Uterus (tissue), 2 donors: ENCODE data around the gene NUBP2.

Experiments
- POLR2A ChIP-seq, 2 donors: fragments of 450-650 bp; IDR thresholded peaks; one replicate each; pipeline ENCODE4 v1.6.1; 2016; ENCODE audit warnings: antibody characterized with exemption in 2 of 2, mild to moderate bottlenecking in 1 of 2, moderate library complexity in 1 of 2
- TF ChIP-seq, protein P1 (sequence below), 4 experiments: fragments of 200-600 bp in 2 of 4; fragments of 450-650 bp in 2 of 4; sonication (generic) in 2 of 4; IDR thresholded peaks; one replicate each; pipeline ENCODE4 v1.5.1; 2016 to 2019; ENCODE audit warnings: antibody characterized with exemption in 4 of 4, mild to moderate bottlenecking in 2 of 4, moderate library complexity in 1 of 4

DNA sequence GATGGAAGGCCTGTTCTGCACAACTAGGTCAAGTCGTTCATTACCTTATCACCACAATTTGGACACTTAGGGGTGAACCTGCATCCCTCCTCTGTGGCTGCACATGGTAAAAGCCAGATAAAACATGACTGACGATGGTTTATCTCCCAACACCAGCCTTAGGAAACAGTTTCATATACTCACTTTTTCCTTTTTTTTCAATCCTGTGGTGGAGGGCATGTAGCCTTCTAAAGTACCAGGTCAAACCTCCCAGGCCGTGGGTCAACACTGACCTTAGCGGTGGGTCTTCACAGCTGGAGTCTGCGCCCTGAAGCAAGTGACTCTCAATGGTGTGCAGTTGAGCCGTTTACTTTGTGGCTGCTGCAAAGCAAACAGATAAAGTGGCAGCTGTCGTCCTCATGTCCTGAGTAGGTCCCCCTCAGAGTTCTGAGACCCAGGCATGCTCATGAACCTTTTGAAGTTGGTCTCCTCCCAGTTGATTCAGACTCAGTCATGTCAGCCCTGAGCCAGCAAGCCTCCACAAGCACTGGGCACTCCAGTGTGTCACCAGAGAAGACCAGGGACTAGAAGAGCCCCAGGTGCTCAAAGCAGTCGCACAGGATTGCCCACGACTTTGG is 50.2 kb downstream of the NUBP2 start:
- TF ChIP-seq POLR2A (IDR thresholded peaks at IDR 0.05): no peak
- TF ChIP-seq, protein P1, sequence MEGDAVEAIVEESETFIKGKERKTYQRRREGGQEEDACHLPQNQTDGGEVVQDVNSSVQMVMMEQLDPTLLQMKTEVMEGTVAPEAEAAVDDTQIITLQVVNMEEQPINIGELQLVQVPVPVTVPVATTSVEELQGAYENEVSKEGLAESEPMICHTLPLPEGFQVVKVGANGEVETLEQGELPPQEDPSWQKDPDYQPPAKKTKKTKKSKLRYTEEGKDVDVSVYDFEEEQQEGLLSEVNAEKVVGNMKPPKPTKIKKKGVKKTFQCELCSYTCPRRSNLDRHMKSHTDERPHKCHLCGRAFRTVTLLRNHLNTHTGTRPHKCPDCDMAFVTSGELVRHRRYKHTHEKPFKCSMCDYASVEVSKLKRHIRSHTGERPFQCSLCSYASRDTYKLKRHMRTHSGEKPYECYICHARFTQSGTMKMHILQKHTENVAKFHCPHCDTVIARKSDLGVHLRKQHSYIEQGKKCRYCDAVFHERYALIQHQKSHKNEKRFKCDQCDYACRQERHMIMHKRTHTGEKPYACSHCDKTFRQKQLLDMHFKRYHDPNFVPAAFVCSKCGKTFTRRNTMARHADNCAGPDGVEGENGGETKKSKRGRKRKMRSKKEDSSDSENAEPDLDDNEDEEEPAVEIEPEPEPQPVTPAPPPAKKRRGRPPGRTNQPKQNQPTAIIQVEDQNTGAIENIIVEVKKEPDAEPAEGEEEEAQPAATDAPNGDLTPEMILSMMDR (IDR thresholded peaks at IDR 0.05): no peak
